ENCODE results near the gene NUP88.

GRCh38 chr17:5362162-5362811, 57.2 kb downstream of the NUP88 start:
- TF ChIP-seq CTCF (IDR thresholded peaks at IDR 0.05) (no peak), ZFX (IDR thresholded peaks at IDR 0.05; ENCODE audit: borderline replicate concordance) (no peak)

All from 22Rv1 (cell line).